Adrenal gland (tissue), 12 donors: ENCODE data around the gene DNAAF3. TPM values are rescaled to one million over a fixed set of nuclear protein-coding genes. Genes with fewer than 3 reads are reported as not detected.
"Not testable (repeated sequence)": the region's sequence is repeated elsewhere in the genome, so short reads cannot be mapped to it uniquely, and the experiment has no call there.

Experiments used
- DNase-seq, 7 donors: peaks; one replicate each; pipeline ENCODE4 v3.0.0-alpha.2; 2019 to 2020
- H3K27ac ChIP-seq, 5 donors: fragments of 200-600 bp; sonication (generic) in 4 of 5; 1 replicate in 3 of 5; 2 replicates in 2 of 5; pipeline versions ENCODE4 v1.5.1 to v1.8.0; 2016 to 2020; ENCODE audit warnings: mild to moderate bottlenecking in 1 of 5
- H3K27me3 ChIP-seq: fragments of 200-600 bp; 2 replicates; pipeline ENCODE4 v1.8.0; 2021
- H3K36me3 ChIP-seq, 2 donors: fragments of 200-600 bp; replicated peaks in 1 of 2; 1 replicate in 1 of 2; 2 replicates in 1 of 2; pipeline versions ENCODE4 v1.5.1 to v1.8.0; 2018 to 2022
- H3K4me1 ChIP-seq, 2 donors: fragments of 200-600 bp; replicated peaks in 1 of 2; 1 replicate in 1 of 2; 2 replicates in 1 of 2; pipeline versions ENCODE4 v1.5.1 to v1.8.0; 2018 to 2021
- H3K4me3 ChIP-seq, 4 donors: fragments of 200-600 bp; sonication (generic) in 3 of 4; one replicate each; pipeline ENCODE4 v1.5.1; 2016 to 2018
- H3K9me3 ChIP-seq, 3 donors: fragments of 200-600 bp; sonication (generic) in 1 of 3; replicated peaks in 1 of 3; 1 replicate in 2 of 3; 2 replicates in 1 of 3; pipeline versions ENCODE4 v1.5.1 to v1.8.0; 2016 to 2021
- POLR2A ChIP-seq, 2 donors: fragments of 450-650 bp; IDR thresholded peaks; one replicate each; pipeline ENCODE4 v1.6.1; 2017; ENCODE audit warnings: antibody characterized with exemption in 2 of 2, mild to moderate bottlenecking in 2 of 2, moderate library complexity in 1 of 2
- WGBS, 4 donors: extraction: QIAGEN DNeasy Blood & Tissue Kit in 2 of 4; methylation state at CpG; one replicate each; pipeline versions ENCODE4 v1.1.5 to v1.1.7; 2013 to 2017; 5-methylcytosine and 5-hydroxymethylcytosine counted together
- intact Hi-C, 2 donors: fragments of 100-400 bp; cut with DNase I; formaldehyde crosslinking; loops; one replicate each; pipeline versions ENCODE4 v1.14.1 to v1.15.0; 2022 to 2023
- polyA plus RNA-seq, 3 donors: library from polyadenylated mRNA; stranded (reverse); fragments of 200-250 nt in 2 of 3; fragments of 350-450 nt in 1 of 3; fragmentation: Illumina TruSeq in 1 of 3; extraction: RNeasy Lipid Tissue Mini Kit (QIAGEN cat#74804) in 1 of 3; gene quantifications; one replicate each; pipeline ENCODE4 v1.2.3, GENCODE V29; 2013 to 2014
- total RNA-seq, 9 donors: library from RNA; depleted of rRNA in 4 of 9; stranded (reverse); fragments of >200 nt in 4 of 9; fragments of 120-200 nt in 1 of 9; fragmentation: NEBNext Ultra II Directional in 1 of 9; extraction: Animal tissue kit (Norgen Biotek cat#: 25700) in 1 of 9; gene quantifications; one replicate each; pipeline versions ENCODE4 v1.1.0 to v1.2.4, GENCODE V29; 2013 to 2023
- TF ChIP-seq, protein P1 (sequence below), 6 experiments: fragments of 450-650 bp in 4 of 6; fragments of 200-600 bp in 2 of 6; sonication (generic) in 1 of 6; IDR thresholded peaks; 1 replicate in 5 of 6; 2 replicates in 1 of 6; pipeline versions ENCODE4 v1.5.1 to v1.8.0; 2016 to 2021; ENCODE audit warnings: antibody characterized with exemption in 6 of 6, mild to moderate bottlenecking in 2 of 6, moderate library complexity in 1 of 6
- donor health status: healthy with polysubstance abuse.
- donor health status: Bipolar disorder and iron deficiency.
- donor health status: DM: yes; HTN: yes; CAD: no.
- donor health status: DM: no; HTN: no; CAD: no.
- donor health status: DM: no; HTN: no; CAD: no.
- donor health status: DM: yes; HTN: yes; CAD: no.

DNAAF3 gene
- total and polyA plus RNA-seq, 12 donors = 1.9 to 5.8 (median 3.6) TPM

DNA sequence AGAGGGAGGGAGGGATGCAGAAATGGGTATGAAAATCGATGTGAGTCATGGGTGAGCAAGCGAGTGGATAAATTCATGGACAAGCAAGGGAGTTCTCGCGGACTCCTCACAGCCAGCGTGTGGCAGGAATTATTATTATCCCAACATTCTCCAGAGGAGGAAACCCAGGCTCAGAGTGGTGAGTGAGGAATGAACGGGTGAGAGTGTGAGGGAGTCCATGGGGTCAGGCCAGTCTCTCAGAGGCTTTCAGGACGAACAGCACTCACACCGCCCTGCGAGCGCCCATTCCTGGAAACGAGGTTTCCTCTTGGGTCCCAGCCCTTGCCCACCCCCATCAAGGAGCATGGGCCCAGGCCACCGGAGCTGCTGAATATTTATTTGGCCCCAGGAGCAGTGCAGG is 6.3 kb upstream of the DNAAF3 start:
- Histone ChIP-seq H3K27ac (no peak overlapping the region), H3K4me1 (peaks cover 3 to 7% of the 10 kb centered on the region in 2 donors), H3K27me3 (peaks cover 42% of the 10 kb centered on the region), H3K36me3 (no peaks in the 10 kb centered on the region), H3K4me3 (peak overlapping the region in 1 of 4 donors; percentile 52), H3K9me3 (no peaks in the 10 kb centered on the region)
- intact Hi-C loops = no loop called here
- 10 to 17% (median 15%) methylated on average over 6 to 12 of the region's 12 CpGs for WGBS, 4 donors
- TF ChIP-seq POLR2A (IDR thresholded peaks at IDR 0.05) = no peak
- TF ChIP-seq, protein P1, sequence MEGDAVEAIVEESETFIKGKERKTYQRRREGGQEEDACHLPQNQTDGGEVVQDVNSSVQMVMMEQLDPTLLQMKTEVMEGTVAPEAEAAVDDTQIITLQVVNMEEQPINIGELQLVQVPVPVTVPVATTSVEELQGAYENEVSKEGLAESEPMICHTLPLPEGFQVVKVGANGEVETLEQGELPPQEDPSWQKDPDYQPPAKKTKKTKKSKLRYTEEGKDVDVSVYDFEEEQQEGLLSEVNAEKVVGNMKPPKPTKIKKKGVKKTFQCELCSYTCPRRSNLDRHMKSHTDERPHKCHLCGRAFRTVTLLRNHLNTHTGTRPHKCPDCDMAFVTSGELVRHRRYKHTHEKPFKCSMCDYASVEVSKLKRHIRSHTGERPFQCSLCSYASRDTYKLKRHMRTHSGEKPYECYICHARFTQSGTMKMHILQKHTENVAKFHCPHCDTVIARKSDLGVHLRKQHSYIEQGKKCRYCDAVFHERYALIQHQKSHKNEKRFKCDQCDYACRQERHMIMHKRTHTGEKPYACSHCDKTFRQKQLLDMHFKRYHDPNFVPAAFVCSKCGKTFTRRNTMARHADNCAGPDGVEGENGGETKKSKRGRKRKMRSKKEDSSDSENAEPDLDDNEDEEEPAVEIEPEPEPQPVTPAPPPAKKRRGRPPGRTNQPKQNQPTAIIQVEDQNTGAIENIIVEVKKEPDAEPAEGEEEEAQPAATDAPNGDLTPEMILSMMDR (IDR thresholded peaks at IDR 0.05) = no peak
- no peak for DNase-seq

DNA sequence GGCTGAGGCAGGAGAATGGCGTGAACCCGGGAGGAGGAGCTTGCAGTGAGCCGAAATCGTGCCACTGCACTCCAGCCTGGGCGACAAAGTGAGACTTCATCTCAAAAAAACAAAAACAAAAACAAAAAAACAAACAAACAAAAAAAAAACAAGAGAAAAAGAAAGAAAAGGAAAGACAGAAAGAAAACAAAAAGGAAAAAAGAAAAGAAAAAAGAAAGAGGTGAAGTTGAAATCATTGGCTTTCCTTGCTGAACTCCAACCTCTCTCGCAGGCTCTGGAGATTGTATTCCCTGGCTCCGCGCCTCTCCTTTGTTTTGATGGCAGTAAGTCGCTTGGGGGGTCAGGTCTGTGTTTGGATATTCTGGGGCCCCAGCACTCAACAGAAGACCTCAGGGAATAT is 5.9 kb upstream of the DNAAF3 start:
- H3K27ac ChIP-seq, H3K9me3 ChIP-seq, H3K36me3 ChIP-seq, intact Hi-C loops, H3K4me3 ChIP-seq, H3K4me1 ChIP-seq, DNase-seq: not testable (repeated sequence)
- peaks cover 42% of the 10 kb centered on the region for H3K27me3 ChIP-seq
- WGBS, 4 donors = 55 to 65% (median 58%) methylated on average over 9 of the region's 9 CpGs

DNA sequence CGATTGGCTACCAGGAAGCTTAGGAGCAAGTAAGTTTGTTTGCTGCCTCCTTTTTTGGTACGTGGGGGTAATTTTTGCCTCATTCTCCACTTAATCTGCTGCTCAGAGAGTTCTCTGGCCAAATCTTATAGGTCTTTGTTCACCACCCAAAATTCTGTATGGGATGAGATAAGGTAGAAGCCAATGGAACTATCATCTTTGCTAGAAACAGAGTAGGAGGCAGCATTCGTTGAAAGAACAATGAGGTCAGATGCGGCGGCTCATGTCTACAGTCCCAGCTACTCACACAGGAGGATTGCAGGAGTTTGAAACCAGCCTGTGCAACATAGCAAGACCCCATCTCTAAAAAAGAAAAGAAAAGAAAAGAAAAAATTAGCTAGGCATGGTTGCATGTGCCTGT is 5.0 kb upstream of the DNAAF3 start:
- Histone ChIP-seq H3K27ac (no peak overlapping the region), H3K4me3 (no peak overlapping the region), H3K27me3 (peaks cover 37% of the 10 kb centered on the region), H3K4me1 (peaks cover 3 to 12% of the 10 kb centered on the region in 2 donors), H3K36me3 (no peaks in the 10 kb centered on the region), H3K9me3 (no peaks in the 10 kb centered on the region)
- WGBS, 4 donors = 73 to 82% (median 80%) methylated on average over 5 of the region's 5 CpGs
- TF ChIP-seq POLR2A (IDR thresholded peaks at IDR 0.05) = no peak
- TF ChIP-seq, protein P1 (IDR thresholded peaks at IDR 0.05) = no peak
- DNase-seq = no peak
- intact Hi-C loops = no loop called here

DNA sequence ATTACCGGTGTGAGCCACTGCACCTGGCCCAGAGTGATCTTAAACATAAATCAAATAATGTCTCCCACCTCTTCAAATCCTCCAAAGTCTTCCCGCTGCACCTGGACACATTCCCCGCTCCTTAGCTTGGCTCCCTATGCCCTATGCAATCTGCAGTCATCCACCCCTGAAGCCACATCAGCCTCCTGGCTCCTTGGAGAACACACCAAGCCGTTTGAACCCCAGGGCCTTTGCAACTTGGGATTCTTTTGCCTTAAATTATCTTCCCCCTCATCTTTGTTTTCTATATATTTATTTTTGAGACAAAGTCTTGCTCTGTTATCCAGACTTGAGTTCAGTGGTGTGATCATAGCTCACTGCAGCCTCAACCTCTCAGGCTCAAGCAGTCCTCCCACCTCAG is 2.7 kb upstream of the DNAAF3 start:
- no peak for TF ChIP-seq POLR2A (IDR thresholded peaks at IDR 0.05)
- TF ChIP-seq, protein P1 (IDR thresholded peaks at IDR 0.05) = no peak
- intact Hi-C loops = no loop called here
- no peak overlapping the region for H3K4me3 ChIP-seq
- peaks cover 15% of the 10 kb centered on the region for H3K27me3 ChIP-seq
- H3K4me1 ChIP-seq = peaks cover 3 to 16% of the 10 kb centered on the region in 2 donors
- H3K27ac ChIP-seq = no peak overlapping the region
- no peaks in the 10 kb centered on the region for H3K36me3 ChIP-seq
- DNase-seq = no peak
- WGBS, 4 donors = 57 to 77% (median 67%) methylated on average over 4 of the region's 4 CpGs
- no peaks in the 10 kb centered on the region for H3K9me3 ChIP-seq

DNA sequence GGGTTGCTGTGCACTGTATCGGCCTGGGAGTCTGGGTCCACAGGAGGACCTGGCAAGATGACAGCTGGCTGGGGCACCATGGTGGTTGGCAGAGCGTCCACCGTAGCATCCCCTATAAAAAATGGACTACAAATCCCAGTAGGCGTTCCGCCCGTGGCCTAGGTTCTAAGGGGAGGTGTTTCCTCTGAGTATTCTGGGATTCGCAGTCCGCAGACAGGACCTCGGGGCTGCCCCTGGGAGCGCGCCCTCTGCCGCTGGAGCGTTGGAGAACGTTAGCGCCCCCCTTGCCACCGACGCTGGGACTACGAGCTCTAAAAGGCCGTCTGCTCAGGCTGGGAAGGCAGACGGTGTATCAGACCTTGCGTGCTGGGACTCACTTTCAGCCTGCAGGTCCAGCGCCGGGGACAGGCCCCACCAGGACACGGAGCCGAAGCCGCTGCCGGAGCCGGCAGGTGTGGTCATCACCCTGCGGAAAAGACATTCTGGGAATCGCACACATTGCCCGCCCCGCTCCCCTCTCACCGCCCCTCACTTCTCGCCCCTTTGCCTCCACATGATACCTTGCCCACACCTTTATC is 372 bp downstream of the DNAAF3 start:
- Histone ChIP-seq H3K27ac (peak overlapping the region in 1 of 5 donors; percentile 67), H3K4me1 (peaks cover 0 to 10% of the 10 kb centered on the region in 2 donors), H3K36me3 (no peaks in the 10 kb centered on the region), H3K4me3 (peak overlapping the region in 2 of 4 donors; percentile 31 to 66), H3K9me3 (no peaks in the 10 kb centered on the region), H3K27me3 (peaks cover 30% of the 10 kb centered on the region)
- DNase-seq = peak; percentile 51 to 83 (median 79)
- intact Hi-C loops = no loop called here
- WGBS, 4 donors = 1 to 20% (median 3%) methylated on average over 1 to 34 of the region's 34 CpGs
- TF ChIP-seq POLR2A (IDR thresholded peaks at IDR 0.05) = no peak
- TF ChIP-seq, protein P1 (IDR thresholded peaks at IDR 0.05) = peak in 5 of 6 experiments; percentile 16 to 41 (median 34)
